ENCODE results near the gene SLC6A7. TPM values are rescaled to one million over a fixed set of nuclear protein-coding genes. Genes with fewer than 3 reads are reported as not detected.

The SLC6A7 gene
- total RNA-seq, 4 donors from 2014 or later = not detected

- WGBS, 2 donors (ENCODE audit: low coverage in 1 of 2) = 91 to 94% methylated on average over 2 of the region's 2 CpGs
- Histone ChIP-seq H3K9me3 (no peaks in the 10 kb centered on the region), H3K27me3 (no peaks in the 10 kb centered on the region), H3K4me1 (no peaks in the 10 kb centered on the region), H3K27ac (no peak overlapping the region), H3K36me3 (peaks cover 0 to 11% of the 10 kb centered on the region in 2 donors), H3K4me3 (no peak overlapping the region)
- TF ChIP-seq CTCF (IDR thresholded peaks at IDR 0.05) (no peak), EP300 (IDR thresholded peaks at IDR 0.05) (no peak), POLR2AphosphoS5 (IDR thresholded peaks at IDR 0.05) (no peak), POLR2A (IDR thresholded peaks at IDR 0.05) (no peak)
- no peak for ATAC-seq
Observed at GRCh38 chr5:150236313-150236712, 46.5 kb downstream of the SLC6A7 start.

- no peak for TF ChIP-seq CTCF (IDR thresholded peaks at IDR 0.05)
- no peak for TF ChIP-seq EP300 (IDR thresholded peaks at IDR 0.05)
- no peak for TF ChIP-seq POLR2AphosphoS5 (IDR thresholded peaks at IDR 0.05)
- no peak for TF ChIP-seq POLR2A (IDR thresholded peaks at IDR 0.05)
Observed at GRCh38 chr5:150236981-150237754, 47.3 kb downstream of the SLC6A7 start.

GRCh38 chr5:150238646-150239045 is 48.8 kb downstream of the SLC6A7 start:
- H3K4me3 ChIP-seq = no peak overlapping the region
- no CpG with 5 or more reads among the region's 10 CpGs for WGBS, 2 donors (ENCODE audit: low coverage in 1 of 2)
- TF ChIP-seq POLR2AphosphoS5 (IDR thresholded peaks at IDR 0.05) = no peak
- no peak for TF ChIP-seq EP300 (IDR thresholded peaks at IDR 0.05)
- TF ChIP-seq POLR2A (IDR thresholded peaks at IDR 0.05) = no peak
- no peak for TF ChIP-seq CTCF (IDR thresholded peaks at IDR 0.05)
- peaks cover 0 to 3% (median 0%) of the 10 kb centered on the region in 3 donors for H3K4me1 ChIP-seq
- H3K36me3 ChIP-seq = peaks cover 0 to 11% of the 10 kb centered on the region in 2 donors
- no peak for ATAC-seq
- no peak overlapping the region for H3K27ac ChIP-seq
- no peaks in the 10 kb centered on the region for H3K9me3 ChIP-seq
- H3K27me3 ChIP-seq = no peaks in the 10 kb centered on the region

More at GRCh38 chr5:150236981-150237754, 47.3 kb downstream of the SLC6A7 start:
- Histone ChIP-seq H3K4me3 (no peak overlapping the region), H3K27ac (no peak overlapping the region), H3K27me3 (no peaks in the 10 kb centered on the region), H3K4me1 (no peaks in the 10 kb centered on the region), H3K36me3 (peaks cover 0 to 11% of the 10 kb centered on the region in 2 donors), H3K9me3 (no peaks in the 10 kb centered on the region)
- ATAC-seq = no peak
- WGBS, 2 donors (ENCODE audit: low coverage in 1 of 2) = 85 to 88% methylated on average over 4 to 5 of the region's 15 CpGs

GRCh38 chr5:150239099-150239793 is 49.4 kb downstream of the SLC6A7 start:
- peaks cover 0 to 9% (median 0%) of the 10 kb centered on the region in 3 donors for H3K4me1 ChIP-seq
- H3K9me3 ChIP-seq = no peaks in the 10 kb centered on the region
- ATAC-seq = no peak
- no peak overlapping the region for H3K27ac ChIP-seq
- WGBS, 2 donors (ENCODE audit: low coverage in 1 of 2) = 91 to 100% methylated on average over 2 to 13 of the region's 21 CpGs
- no peaks in the 10 kb centered on the region for H3K27me3 ChIP-seq
- no peak for TF ChIP-seq CTCF (IDR thresholded peaks at IDR 0.05)
- TF ChIP-seq EP300 (IDR thresholded peaks at IDR 0.05) = no peak
- TF ChIP-seq POLR2A (IDR thresholded peaks at IDR 0.05) = no peak
- no peak for TF ChIP-seq POLR2AphosphoS5 (IDR thresholded peaks at IDR 0.05)
- H3K36me3 ChIP-seq = peaks cover 0 to 11% of the 10 kb centered on the region in 2 donors
- H3K4me3 ChIP-seq = no peak overlapping the region

Measured in gastroesophageal sphincter (tissue), 4 donors.